GM21529 (cell line): Measurements from ENCODE around the gene ATP5MC2.
"Not testable (repeated sequence)": the region's sequence is repeated elsewhere in the genome, so short reads cannot be mapped to it uniquely, and the experiment has no call there.

Experiments
- ATAC-seq: cut with Tn5 transposase; IDR thresholded peaks from one replicate; pipeline ENCODE4 v1.9.1; 2021; ENCODE audit not compliant: unreplicated experiment

Gene ATP5MC2

DNA sequence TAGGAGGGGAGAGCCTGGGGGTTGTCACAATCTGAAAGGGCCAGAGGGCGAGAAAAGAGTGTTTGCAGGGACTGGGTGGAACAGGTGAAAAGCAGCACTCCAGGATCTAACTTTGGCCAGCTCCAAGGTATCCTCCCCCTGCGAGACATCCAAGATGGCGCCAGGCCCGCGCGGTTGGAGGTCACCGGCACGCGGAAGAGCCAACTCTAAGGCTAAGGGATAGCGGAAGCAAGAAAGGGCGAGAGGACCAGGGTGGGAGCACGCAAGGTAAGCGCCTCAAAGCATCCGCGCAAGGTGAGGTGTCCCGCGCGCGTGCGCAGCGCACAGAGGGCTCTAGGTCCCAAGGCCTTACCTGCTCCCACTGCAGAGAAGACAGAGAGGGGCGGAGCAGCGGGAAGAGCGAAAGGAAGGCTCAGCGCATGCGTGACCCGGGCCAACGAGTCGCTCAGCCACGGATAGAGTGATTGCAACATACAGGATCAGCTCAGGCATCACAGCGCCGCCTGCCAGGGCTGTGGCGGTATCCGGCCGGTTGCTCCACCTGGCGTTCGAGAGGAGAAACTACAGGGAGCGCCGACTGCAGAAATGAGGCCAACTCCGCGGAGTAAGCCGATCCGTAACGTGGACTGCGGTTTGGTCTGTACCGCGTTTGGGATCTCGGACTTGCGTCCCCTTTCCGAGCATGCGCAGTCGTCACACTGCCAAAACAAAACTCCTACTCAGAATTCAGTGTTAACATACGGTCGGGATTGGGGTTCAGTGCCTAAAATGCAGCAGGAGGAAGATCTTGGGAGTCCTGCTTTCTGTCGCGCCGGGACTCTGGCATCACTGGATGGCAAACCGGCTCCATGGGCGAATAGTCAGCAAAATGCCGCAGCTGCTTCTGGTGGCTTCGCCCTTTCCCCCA is at the start of gene ATP5MC2:
TSS of gene ATP5MC2 (minus strand) at position 383 of the 907 bp plus-strand sequence. CDS start 3,469 bp downstream, outside the sequence.
- peak; percentile 93 for ATAC-seq

DNA sequence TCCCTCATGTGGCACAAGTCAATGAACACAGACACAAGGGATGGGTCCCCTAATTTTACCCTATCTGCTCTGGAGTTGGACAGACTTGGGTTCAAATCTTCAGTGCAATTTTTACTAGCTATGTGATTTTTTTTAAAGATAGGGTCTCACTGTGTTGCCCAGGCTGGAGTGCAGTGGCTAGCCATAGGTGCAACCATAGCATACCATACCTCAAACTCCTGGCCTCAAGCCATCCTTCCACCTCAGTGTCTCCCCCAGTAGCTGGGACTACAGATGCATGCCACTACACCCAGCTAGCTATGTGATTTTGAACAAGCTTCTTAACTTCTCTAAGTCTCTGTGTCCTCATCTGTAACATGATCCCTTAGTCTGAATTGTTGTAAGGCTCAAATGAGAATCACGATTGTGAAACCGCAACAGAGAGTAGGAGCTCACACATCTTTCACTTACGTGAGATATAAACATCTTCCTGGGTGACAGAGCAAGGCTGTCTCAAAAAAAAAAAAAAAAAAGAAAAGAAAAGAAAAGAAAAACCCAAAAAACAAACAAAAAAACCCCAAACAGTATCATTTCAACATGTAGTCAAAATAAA is 46.7 kb upstream of the ATP5MC2 start:
- ATAC-seq = no peak

DNA sequence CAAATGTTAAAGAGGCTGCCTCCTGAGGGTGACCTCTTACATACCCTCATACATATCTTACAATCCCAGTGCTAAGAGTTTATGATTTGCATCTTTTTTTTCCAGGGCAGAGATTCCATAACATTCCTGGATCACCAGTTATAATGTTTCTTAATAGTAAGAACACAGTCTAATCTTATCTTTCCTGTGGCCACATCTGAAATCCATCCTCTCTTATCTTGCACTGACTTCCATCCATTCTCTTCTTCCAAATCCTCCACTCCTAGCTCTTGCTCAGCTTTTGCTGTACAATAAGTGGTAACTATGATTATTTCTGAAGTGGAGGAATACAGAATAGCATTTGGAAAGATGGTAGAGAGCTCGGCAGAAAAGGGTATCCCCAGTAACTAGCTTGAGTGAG is 45.1 kb upstream of the ATP5MC2 start:
- ATAC-seq = no peak

DNA sequence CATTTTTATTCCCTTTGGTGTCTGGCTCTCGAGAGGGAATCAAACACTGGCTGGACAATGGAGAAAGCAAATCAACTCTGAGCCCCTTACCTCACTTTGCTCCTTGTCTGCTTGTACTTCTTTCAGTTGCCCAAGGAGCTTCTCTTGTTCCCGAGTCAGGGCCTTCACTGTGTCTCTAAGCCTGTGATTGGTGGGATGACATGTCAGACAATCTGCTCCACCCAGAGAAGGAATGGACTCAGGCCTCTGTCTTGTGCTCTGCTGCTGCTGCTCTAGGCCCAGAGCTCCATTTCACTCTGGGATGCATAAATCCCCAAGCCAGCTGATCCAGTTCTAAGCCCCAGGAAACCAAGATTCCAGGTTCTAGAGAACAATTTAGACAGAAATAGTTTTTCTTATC is 43.8 kb upstream of the ATP5MC2 start:
- ATAC-seq = no peak

DNA sequence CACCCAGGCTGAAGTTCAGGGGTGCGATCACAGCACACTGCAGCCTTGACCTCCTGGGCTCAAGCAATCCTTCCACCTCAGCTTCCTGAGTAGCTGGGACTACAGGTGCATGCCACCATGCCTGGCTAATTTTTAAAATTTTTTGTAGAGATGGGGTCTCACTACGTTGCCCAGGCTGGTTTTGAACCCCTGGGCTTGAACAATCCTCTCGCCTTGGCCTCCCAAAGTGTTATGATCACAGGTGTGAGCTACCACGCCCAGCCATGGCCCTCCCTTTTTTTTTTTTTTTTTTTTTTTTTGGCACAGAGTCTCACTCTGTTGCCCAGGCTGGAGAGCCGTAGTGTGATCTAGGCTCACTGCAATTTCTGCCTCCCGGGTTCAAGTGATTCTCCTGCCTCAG is 42.7 kb upstream of the ATP5MC2 start:
- not testable (repeated sequence) for ATAC-seq

DNA sequence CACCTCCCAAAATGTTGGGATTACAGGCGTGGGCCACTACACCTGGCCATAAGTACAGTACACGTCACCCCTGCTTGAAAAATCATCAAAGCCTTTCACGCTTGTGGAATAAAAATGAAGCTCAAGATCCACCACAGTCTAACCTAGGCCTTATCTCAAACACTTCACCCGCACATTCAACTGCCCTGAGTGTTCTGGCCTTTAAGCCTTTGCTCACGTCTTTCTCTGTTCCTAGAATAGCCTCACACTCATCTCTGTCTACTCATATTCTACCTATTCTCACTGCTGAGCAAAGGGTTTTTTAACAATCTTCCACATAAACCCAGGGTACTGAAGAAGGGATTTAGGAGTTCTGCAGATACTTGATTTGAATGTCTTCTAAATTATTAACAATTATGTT is 41.4 kb upstream of the ATP5MC2 start:
- ATAC-seq = no peak

DNA sequence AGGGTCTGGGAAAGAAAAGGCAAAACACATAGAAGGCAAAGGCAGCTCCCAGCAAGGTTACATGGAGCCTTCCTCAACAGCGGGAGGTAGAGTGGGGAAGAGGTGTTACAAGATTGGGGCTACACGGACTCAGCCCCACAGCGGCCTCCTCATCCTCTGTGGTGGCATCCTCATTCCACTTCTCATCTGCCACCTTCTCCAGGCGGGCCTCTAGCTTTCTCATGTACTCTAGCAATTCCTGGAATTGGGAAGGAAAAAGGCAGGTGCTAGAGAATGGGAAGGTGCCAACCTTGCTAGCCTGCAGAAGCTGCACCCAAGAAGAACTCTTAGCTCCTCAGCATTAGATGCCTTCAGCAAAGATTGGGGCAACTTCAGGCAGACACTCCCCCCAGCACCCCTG is 38.1 kb upstream of the ATP5MC2 start:
- no peak for ATAC-seq

DNA sequence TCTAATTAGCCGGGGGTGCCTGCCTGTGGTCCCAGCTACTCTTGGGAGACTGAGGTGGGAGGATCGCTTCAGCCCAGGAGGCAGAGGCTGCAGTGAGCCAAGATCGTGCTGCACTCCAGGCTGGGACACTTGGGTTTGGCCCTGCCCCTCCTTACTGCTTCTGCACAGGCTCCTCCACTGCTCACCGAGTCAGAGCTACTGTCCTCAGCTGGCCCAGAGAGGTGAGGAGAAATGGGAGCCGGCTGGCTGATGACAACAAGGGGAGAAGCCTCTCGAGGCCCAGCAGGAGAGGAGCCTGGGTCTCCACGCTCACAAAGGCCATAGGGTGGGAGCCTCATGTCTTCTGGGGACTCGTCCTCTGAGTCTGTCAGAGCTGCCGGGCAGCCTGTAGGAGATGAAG is 37.6 kb upstream of the ATP5MC2 start:
- no peak for ATAC-seq

DNA sequence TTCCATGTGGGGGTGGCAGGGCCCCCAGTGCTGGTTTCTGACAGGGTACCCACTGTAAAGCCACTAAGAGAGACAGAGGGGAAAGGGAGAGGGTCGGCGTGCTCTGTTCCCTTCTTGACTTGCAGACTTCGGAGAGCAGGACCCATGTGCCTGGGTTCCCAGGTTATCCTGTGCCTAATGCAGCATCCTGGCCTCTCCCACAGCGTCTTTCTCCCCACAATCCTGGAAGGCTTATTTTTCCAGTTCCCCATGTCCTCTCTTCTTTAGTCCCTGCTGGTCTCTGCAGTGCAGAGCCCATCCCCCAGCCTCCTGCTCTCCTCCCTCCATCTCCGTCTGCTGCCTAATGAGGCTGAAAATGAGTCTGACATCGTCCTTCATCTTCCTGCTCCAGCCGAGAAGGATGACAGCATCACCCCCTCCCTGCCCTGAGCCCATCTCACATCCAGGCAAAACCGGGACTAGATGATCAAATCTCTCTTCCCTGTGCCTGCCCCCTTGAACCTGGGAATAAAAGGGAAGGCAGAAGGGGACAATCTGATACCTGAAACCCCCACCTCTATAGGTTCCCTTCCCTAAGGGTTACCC is 36.3 kb upstream of the ATP5MC2 start:
- no peak for ATAC-seq

DNA sequence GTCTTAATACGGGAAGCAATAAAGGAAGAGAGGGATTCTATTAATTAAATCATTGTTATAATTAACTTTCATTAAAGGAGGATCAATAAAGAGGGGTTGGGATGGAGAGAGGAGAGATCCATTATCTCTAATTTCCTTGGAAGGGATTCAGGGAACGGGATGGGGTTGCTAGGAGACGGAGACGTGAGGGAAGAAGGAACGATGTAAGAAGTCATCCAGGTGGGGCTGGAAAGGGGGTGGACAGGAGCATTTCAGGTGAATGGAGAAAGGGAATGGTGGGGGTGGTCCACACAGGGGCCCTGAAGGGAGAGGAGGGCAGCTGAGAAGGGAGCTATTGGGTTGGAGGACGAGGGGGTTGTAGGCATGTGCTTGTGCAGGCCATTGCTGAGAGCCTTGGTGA is 34.2 kb upstream of the ATP5MC2 start:
- no peak for ATAC-seq

DNA sequence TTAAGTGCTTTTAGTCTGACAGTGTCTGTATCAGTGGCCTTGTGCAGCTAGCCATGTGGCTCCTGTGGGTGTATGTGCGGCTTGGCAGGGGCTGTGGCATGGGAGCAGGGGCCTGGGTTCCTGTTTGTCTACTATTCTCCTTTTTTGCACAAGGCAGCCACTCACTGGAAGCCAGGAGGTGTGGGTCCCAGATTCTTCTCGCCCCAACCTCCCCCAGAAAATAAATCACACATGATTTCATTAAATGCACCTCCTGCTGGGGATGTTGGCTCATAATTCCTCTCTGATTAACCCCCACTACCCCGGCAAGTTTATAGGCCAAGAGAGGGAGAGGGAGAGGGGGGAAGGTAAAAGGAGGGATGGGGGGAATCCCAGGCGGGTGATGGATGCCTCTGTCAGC is 33.8 kb upstream of the ATP5MC2 start:
- no peak for ATAC-seq

DNA sequence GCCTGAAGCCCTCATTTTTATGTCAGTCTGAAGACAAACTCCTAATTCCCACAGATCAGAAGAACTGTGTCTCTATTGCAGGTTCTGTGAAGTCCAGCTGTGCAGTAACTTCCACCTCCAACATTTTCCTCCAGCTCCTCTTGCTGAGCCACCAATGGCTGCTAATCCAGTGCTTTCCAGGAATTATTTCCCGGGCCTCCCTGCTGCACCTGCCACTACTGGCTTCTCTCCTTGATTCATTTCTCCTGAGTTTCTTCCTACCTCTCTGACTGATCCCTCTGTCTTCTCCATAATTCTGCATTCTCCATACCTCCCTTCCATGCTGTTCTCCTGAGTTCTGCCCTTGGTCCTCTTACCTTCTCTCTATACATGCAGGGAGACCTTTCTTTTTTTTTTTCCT is 30.2 kb upstream of the ATP5MC2 start:
- ATAC-seq = no peak

DNA sequence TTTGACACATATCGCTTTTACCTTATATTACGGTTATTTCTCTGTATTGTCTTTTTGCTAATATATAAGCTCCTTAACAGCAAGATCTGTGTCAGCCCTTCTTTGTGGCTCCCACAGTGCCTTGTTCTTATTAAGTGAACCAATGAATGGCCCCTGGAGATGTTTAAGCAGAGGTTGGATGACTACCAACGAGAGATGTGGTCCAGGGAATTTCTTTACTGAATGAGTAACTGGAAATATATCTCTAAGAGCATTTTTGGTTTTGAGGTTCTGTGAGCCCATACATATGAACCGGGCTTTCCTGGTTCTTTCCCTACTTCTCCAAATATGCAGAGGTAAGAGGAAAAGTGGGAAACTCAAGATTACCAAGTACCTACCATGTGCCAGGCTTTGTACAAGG is 27.9 kb upstream of the ATP5MC2 start:
- no peak for ATAC-seq

DNA sequence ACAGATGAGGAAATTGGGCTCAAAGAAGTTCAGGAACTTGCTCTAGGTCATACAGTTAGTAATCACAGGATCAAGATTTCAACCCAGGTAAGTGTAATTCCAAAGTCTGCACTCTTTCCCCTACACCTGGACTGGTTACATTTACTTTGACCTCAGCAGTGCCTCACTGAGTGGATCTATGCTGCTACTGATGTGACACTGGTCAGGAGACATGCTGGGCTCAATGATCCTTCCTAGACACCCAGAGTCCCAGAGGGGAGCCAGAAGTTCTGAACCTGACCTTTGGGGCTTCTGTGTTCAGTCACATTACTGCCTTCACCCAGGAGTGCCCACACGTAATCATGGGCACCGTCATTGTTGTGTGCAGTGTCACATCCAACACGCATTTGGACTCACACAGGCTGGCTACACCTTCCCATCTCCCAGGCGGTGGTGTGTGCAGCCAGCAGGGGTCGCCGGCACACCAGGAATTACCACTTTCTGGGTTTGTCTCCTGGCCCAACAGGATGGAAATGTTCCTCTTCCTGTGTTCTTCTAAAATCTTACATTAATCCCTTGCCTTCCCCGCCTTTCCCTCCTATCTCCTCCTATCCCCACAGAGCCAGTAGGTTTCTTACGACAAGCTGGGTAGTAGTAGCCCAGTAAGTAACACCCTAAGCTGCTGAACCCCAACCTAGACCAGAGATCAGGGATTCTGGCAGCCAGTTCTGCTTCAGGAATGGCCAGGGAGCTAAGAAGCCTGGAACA is 25.8 kb upstream of the ATP5MC2 start:
- peak; percentile 65 for ATAC-seq

DNA sequence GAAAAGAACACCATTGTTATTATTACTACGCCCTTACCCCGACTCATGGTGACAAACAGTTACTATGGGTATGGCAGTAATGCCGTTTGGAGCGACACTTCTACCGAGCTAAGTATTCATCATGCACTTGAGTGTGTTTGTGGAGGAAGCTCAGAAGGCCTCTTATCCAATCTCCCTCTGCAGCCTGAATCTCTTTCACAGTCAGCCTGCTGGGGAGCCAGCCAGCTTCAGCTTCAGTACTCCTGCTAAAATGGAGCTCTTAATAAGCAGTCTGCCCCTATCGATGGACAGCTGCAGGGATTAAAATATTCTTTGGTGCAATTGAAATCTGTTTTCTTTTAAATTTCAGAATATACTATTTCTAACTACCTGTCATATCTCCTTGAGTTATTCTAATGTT is 24.7 kb upstream of the ATP5MC2 start:
- ATAC-seq = no peak

DNA sequence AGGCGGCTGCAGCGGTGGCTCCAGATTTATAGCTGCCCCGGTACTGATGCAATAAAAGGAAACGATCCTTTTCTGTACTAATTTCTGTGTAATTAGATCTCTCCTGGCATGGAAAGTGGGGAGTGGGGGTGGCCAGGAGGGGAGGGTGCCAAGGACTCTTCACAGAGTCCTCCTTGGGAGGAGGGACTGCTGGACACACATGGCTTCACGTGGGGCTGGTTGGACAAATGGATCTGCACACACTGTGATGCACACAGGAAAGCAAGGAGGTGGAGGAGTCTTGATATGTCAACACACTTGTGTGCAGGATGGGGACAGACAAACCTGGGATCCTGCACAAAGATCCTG is 23.8 kb upstream of the ATP5MC2 start:
- ATAC-seq = no peak

DNA sequence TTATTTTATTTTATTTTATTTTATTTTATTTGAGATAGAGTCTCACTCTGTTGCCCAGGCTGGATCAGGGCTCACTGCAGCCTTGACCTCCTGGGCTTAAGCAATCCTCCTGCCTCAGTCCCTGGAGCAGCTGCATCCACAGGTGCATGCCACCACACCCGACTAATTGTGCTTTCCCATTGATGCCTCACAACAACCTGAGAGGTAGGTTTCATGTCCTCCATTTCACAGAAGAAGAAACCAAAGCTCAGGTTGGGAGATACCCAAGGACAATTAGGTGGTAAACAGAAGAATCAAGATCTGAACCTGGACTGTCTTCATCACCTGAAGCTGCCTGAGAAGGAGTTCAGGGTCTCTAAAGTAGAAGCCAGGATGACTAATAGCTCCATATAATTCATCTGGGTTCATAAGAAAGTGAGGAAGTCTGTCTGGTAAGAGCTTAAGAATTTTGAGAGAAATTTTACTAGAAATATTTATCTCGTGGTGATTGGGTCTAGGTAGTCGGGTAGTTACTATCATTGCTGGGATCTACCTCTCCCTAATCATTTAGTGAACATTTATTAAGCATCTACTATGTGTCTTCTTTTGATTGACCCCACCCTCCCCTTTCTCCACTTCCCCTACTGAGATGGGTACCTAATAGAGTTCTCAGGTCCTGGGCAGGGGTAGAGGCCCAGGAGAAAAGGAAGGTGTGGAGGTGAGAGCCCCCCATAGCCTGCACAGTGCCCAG is 23.2 kb upstream of the ATP5MC2 start:
- ATAC-seq = no peak

DNA sequence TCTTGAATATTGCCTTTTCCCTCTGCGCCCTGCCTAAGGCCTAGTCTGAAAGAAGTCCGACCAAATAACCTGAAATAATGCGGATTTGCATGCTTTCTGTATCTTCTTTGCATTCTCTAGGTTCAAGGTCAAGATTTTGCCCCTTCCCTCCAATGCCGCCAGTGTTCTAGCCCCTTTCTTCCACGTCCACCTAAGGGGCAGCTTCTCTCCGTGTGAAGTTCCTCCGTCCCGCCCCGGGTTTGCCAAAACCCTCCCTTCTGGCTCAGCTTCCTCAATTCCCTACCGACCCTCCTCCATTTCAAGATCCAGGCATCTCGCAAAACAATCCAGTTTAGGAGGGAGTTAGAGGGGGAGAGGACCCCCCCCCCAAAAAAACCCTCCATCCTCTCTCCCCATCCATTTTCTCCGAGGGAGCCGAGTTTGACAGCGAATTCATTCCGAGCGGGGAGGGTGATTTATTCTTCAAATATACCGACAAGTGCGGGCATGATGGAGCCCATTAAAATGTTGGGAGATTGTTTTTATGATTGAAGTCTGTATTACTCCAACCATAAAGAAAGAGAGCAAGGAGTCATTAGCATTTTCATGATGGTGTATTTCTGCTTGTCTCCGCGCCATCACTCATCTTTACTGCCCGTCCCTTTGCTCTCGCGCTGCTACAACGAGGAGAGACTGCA is 20.9 kb upstream of the ATP5MC2 start:
- no peak for ATAC-seq

DNA sequence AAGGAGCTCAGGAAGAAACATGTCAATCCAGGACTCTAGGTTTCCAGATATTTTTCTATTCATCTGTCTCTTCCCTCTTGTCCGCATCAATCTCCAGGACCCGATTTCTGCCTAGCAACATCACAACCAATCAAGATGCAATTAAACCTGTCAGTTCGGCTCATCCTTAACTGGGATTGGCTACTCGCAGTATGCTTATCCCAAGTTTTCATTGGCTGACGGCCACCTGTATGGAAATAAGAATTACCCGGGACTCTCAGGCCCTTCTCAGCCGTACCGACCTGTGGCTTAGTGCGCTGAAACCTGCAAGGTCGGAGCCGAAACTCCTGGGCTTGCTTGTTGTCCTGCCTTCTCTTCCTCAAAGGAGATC is 20.4 kb upstream of the ATP5MC2 start:
- ATAC-seq = peak; percentile 63
